GM12874 (cell line): ENCODE measurements around the gene MRPL18.

Experiments
- TF ChIP-seq, protein P1 (sequence below): IDR thresholded peaks from 2 replicates; pipeline ENCODE4 v1.5.1; 2011; ENCODE audit warnings: low read depth, mild to moderate bottlenecking, control low read depth, low read length, moderate library complexity; ENCODE audit not compliant: insufficient read depth

The MRPL18 gene

GRCh38 chr6:159821726-159822125, 31.5 kb downstream of the MRPL18 start:
- TF ChIP-seq, protein P1, sequence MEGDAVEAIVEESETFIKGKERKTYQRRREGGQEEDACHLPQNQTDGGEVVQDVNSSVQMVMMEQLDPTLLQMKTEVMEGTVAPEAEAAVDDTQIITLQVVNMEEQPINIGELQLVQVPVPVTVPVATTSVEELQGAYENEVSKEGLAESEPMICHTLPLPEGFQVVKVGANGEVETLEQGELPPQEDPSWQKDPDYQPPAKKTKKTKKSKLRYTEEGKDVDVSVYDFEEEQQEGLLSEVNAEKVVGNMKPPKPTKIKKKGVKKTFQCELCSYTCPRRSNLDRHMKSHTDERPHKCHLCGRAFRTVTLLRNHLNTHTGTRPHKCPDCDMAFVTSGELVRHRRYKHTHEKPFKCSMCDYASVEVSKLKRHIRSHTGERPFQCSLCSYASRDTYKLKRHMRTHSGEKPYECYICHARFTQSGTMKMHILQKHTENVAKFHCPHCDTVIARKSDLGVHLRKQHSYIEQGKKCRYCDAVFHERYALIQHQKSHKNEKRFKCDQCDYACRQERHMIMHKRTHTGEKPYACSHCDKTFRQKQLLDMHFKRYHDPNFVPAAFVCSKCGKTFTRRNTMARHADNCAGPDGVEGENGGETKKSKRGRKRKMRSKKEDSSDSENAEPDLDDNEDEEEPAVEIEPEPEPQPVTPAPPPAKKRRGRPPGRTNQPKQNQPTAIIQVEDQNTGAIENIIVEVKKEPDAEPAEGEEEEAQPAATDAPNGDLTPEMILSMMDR: no peak

DNA sequence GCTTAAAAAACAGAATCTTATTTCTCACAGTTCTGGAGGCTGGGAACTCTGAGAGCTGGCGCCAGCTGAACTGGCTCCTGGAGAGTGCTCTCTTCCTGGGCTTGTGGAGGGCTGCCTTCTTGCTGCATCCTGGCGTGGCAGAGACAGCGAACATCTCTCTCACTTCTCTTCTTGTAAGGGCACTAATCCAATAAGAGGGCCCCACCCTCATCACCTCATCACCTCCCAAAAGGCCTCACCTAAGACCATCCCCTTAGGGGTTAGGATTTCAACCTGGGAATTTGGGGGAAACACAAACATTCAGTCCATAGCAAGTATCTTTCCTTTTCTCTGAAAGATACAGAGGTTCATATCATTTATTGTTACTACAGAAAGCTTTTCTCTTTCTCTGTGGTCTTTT, 33.7 kb downstream of the MRPL18 start:
- TF ChIP-seq, protein P1: no peak

GRCh38 chr6:159826004-159826403, 35.7 kb downstream of the MRPL18 start:
- TF ChIP-seq, protein P1: no peak

- TF ChIP-seq, protein P1: no peak
Measured at GRCh38 chr6:159826968-159827647, 36.8 kb downstream of the MRPL18 start.

DNA sequence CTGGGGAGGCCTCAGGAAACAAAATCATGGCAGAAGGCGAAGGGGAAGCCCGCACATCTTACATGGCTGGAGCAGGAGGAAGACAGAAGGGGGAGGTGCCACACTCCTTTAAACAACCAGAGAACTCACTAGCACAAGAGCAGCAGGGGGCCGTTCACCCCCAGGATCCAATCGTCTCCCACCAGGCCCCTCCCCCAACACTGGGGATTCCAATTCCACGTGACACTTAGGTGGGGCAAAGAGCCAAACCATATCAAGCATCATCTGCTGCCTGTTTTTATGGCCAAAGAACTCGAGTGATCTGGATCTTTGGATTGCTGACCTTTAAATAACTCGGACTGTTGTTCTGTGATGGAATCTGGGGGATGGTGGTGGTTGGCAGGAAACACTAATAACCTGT, 37.8 kb downstream of the MRPL18 start:
- TF ChIP-seq, protein P1: no peak

- TF ChIP-seq, protein P1: no peak
Measured at GRCh38 chr6:159829526-159829925, 39.3 kb downstream of the MRPL18 start.

GRCh38 chr6:159830501-159831372, 40.5 kb downstream of the MRPL18 start:
- TF ChIP-seq, protein P1: no peak
